HuH-7.5 (cell line): ENCODE data around the gene LPCAT1.
"Not testable (repeated sequence)": the region's sequence is repeated elsewhere in the genome, so short reads cannot be mapped to it uniquely, and the experiment has no call there.

Source experiments
- DNase-seq: peaks from one replicate; pipeline ENCODE4 v3.0.0; 2011; ENCODE audit warnings: low spot score

Gene LPCAT1

GRCh38 chr5:1423901-1424603 is 99.7 kb downstream of the LPCAT1 start:
- DNase-seq: no peak

GRCh38 chr5:1422522-1422921 is 101.2 kb downstream of the LPCAT1 start:
- DNase-seq: not testable (repeated sequence)

GRCh38 chr5:1421521-1422341 is 102.0 kb downstream of the LPCAT1 start:
- no peak for DNase-seq

GRCh38 chr5:1420211-1421195 is 103.3 kb downstream of the LPCAT1 start:
- DNase-seq: no peak

GRCh38 chr5:1419476-1420210 is 104.1 kb downstream of the LPCAT1 start:
- no peak for DNase-seq

GRCh38 chr5:1418921-1419280 is 104.9 kb downstream of the LPCAT1 start:
- DNase-seq: no peak

- DNase-seq: no peak
These were observed 105.4 kb downstream of the LPCAT1 start for GRCh38 chr5:1418238-1418920.

GRCh38 chr5:1417586-1418225 is 106.1 kb downstream of the LPCAT1 start:
- DNase-seq: no peak

- no peak for DNase-seq
These were observed 106.8 kb downstream of the LPCAT1 start for GRCh38 chr5:1416856-1417469.

- no peak for DNase-seq
These were observed 108.0 kb downstream of the LPCAT1 start for GRCh38 chr5:1415626-1416360.

- DNase-seq: no peak
These were observed 108.7 kb downstream of the LPCAT1 start for GRCh38 chr5:1415059-1415425.

- no peak for DNase-seq
These were observed 109.3 kb downstream of the LPCAT1 start for GRCh38 chr5:1414311-1415058.

- DNase-seq: no peak
These were observed 110.0 kb downstream of the LPCAT1 start for GRCh38 chr5:1413611-1414241.

- no peak for DNase-seq
These were observed 110.5 kb downstream of the LPCAT1 start for GRCh38 chr5:1413211-1413610.

- no peak for DNase-seq
These were observed 111.1 kb downstream of the LPCAT1 start for GRCh38 chr5:1412621-1413020.

- no peak for DNase-seq
These were observed 111.6 kb downstream of the LPCAT1 start for GRCh38 chr5:1412163-1412562.
